HUDEP-2 (cell line): ENCODE data around the gene RAB32.

ENCODE experiments used
- DNase-seq, 76 experiments: peaks; one replicate each; lab custom pipeline; 2025; ENCODE audit not compliant: unreplicated experiment in 76 of 76; lab: John Stamatoyannopoulos, UW

Gene RAB32

GRCh38 chr6:146581968-146582367 is 38.3 kb downstream of the RAB32 start:
- DNase-seq, result no peak

- no peak for DNase-seq
These were observed 39.2 kb downstream of the RAB32 start for GRCh38 chr6:146582857-146583256.

GRCh38 chr6:146583966-146584365 is 40.3 kb downstream of the RAB32 start:
- DNase-seq, result no peak

GRCh38 chr6:146587459-146587858 is 43.8 kb downstream of the RAB32 start:
- DNase-seq, result no peak

- DNase-seq, result no peak
These were observed 46.9 kb downstream of the RAB32 start for GRCh38 chr6:146590492-146590891.

GRCh38 chr6:146592451-146592850 is 48.8 kb downstream of the RAB32 start:
- no peak for DNase-seq

- no peak for DNase-seq
These were observed 50.4 kb downstream of the RAB32 start for GRCh38 chr6:146593986-146594385.

- DNase-seq, result no peak
These were observed 50.9 kb downstream of the RAB32 start for GRCh38 chr6:146594495-146594894.

GRCh38 chr6:146595972-146596731 is 52.5 kb downstream of the RAB32 start:
- DNase-seq, result no peak

- peak in 9 of 76 experiments; percentile 3 to 21 (median 8) for DNase-seq
These were observed 55.3 kb downstream of the RAB32 start, which contains the start of gene ADGB for GRCh38 chr6:146598772-146599405. Gene ADGB (plus strand): TSS chr6:146598972. CDS start chr6:146599041, 69 bp downstream.

- no peak for DNase-seq
These were observed 57.7 kb downstream of the RAB32 start for GRCh38 chr6:146601352-146601751.

- no peak for DNase-seq
These were observed 58.9 kb downstream of the RAB32 start for GRCh38 chr6:146602526-146602925.
